A673 (cell line): Measurements from ENCODE around the gene FAM114A1. TPM values are rescaled to one million over a fixed set of nuclear protein-coding genes. Genes with fewer than 3 reads are reported as not detected.
"Not testable (repeated sequence)": the region's sequence is repeated elsewhere in the genome, so short reads cannot be mapped to it uniquely, and the experiment has no call there.

Experiments used
- BruUV-seq: library from RNA; stranded (reverse); fragments of 400-500 nt; replicated peaks from 2 replicates; lab custom pipeline; 2021; lab: Mats Ljungman, UMichigan
- CTCF ChIA-PET: fragments of 300-600 bp; sonication (Branson Sonifier 250); formaldehyde crosslinking; loops from one replicate; lab custom pipeline; 2022; ENCODE audit warnings: antibody characterized with exemption; lab: Charles Lee
- POLR2A ChIA-PET: fragments of 300-600 bp; sonication (Branson Sonifier 250); formaldehyde crosslinking; loops from one replicate; lab custom pipeline; 2022; ENCODE audit warnings: antibody characterized with exemption; ENCODE audit not compliant: low non-redundant PET; lab: Charles Lee
- DNase-seq: peaks from one replicate; pipeline ENCODE4 v3.0.0-alpha.2; 2015; ENCODE audit warnings: low spot score
- H3K27ac ChIP-seq: fragments of 200-600 bp; sonication (generic); 2 replicates; pipeline ENCODE4 v1.5.1; 2016; ENCODE audit warnings: mixed run types, low read depth, mild to moderate bottlenecking, mixed read lengths, antibody characterized with exemption, low read length; ENCODE audit not compliant: poor library complexity, severe bottlenecking
- H3K27me3 ChIP-seq: fragments of 200-600 bp; sonication (generic); replicated peaks from 2 replicates; pipeline ENCODE4 v1.6.1; 2017; ENCODE audit warnings: mixed run types, low read depth, mild to moderate bottlenecking, mixed read lengths, antibody characterized with exemption, low read length; ENCODE audit not compliant: insufficient read depth, poor library complexity
- H3K36me3 ChIP-seq: fragments of 200-600 bp; sonication (generic); 2 replicates; pipeline ENCODE4 v1.6.1; 2016; ENCODE audit warnings: mixed run types, mild to moderate bottlenecking, mixed read lengths, antibody characterized with exemption, low read length; ENCODE audit not compliant: insufficient read depth, poor library complexity, severe bottlenecking
- H3K4me1 ChIP-seq: fragments of 200-600 bp; sonication (generic); 2 replicates; pipeline ENCODE4 v1.6.1; 2017; ENCODE audit warnings: mixed run types, mild to moderate bottlenecking, mixed read lengths, antibody characterized with exemption, low read length; ENCODE audit not compliant: insufficient read depth, poor library complexity, severe bottlenecking
- H3K4me3 ChIP-seq: fragments of 200-600 bp; sonication (generic); 2 replicates; pipeline ENCODE4 v1.5.1; 2016; ENCODE audit warnings: low read depth, mixed run types, mild to moderate bottlenecking, mixed read lengths, low read length; ENCODE audit not compliant: poor library complexity, severe bottlenecking
- H3K9me3 ChIP-seq: fragments of 200-600 bp; sonication (generic); 2 replicates; pipeline ENCODE4 v1.6.1; 2016; ENCODE audit warnings: mixed run types, low read depth, mild to moderate bottlenecking, mixed read lengths, antibody characterized with exemption, low read length; ENCODE audit not compliant: poor library complexity, severe bottlenecking
- CTCF ChIP-seq: fragments of 300-800, 200-600 bp; sonication (generic); conservative IDR thresholded peaks from 2 replicates; pipeline ENCODE4 v1.5.1; 2017; ENCODE audit warnings: low read depth, mild to moderate bottlenecking, antibody characterized with exemption, low read length, moderate library complexity, mixed read lengths
- EZH2 ChIP-seq: fragments of 200-600 bp; sonication (generic); IDR thresholded peaks from 2 replicates; pipeline ENCODE4 v1.6.1; 2017; ENCODE audit warnings: borderline replicate concordance, low read depth, mild to moderate bottlenecking, mixed read lengths, antibody characterized with exemption, low read length; ENCODE audit not compliant: poor library complexity, severe bottlenecking
- intact Hi-C: fragments of 100-400 bp; cut with micrococcal nuclease; formaldehyde crosslinking; loops from one replicate; pipeline ENCODE4 v1.10.0; 2022; ENCODE audit not compliant: unreplicated experiment
- total RNA-seq: library from RNA; stranded (reverse); gene quantifications from 2 replicates; pipeline ENCODE4 v1.2.3, GENCODE V29; 2021

FAM114A1 gene
- total RNA-seq, 1 experiment from 2014 or later, result 4.2 TPM

- BruUV-seq, result no TSS peak
- Histone ChIP-seq H3K27me3 (no peaks in the 10 kb centered on the region), H3K4me1 (peaks cover 21% of the 10 kb centered on the region), H3K36me3 (no peaks in the 10 kb centered on the region), H3K4me3 (no peak overlapping the region), H3K27ac (no peak overlapping the region), H3K9me3 (no peaks in the 10 kb centered on the region)
- ChIA-PET CTCF (no interaction called here), POLR2A (no interaction called here)
- intact Hi-C loops, result no loop called here
- no peak for DNase-seq
- no peak for TF ChIP-seq CTCF
- TF ChIP-seq EZH2, result no peak
Measured at GRCh38 chr4:38987491-38987890, 119.9 kb downstream of the FAM114A1 start.

DNA sequence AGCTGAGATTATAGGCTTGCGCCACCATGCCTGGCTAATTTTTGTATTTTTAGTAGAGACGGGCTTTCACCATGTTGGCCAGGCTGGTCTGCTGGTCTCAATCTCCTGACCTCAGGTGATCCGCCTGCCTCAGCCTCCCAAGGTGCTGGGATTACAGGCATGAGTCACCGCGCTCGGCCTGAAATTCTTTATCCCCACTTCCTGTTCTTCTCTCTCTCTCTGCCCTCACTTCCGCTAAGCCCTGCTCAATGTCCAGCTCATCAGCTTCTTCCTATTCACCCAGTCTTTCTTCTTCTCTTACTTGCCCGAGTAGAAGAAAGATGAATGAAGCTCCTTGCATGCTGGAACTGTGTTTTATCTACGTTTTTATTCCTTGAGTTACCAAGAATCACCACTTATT lies 120.7 kb downstream of the FAM114A1 start:
- H3K4me1 ChIP-seq, result peaks cover 16% of the 10 kb centered on the region
- H3K27me3 ChIP-seq, CTCF ChIA-PET, H3K9me3 ChIP-seq, H3K36me3 ChIP-seq, BruUV-seq, DNase-seq, POLR2A ChIA-PET, intact Hi-C loops, H3K4me3 ChIP-seq, H3K27ac ChIP-seq: not testable (repeated sequence)

- TF ChIP-seq CTCF, result no peak
- no peak for TF ChIP-seq EZH2
- H3K27me3 ChIP-seq, result no peaks in the 10 kb centered on the region
- H3K4me1 ChIP-seq, result peaks cover 8% of the 10 kb centered on the region
- ChIA-PET POLR2A (no interaction called here), CTCF (no interaction called here)
- no peak for DNase-seq
- BruUV-seq, result no TSS peak
- intact Hi-C loops, result no loop called here
- no peak overlapping the region for H3K4me3 ChIP-seq
- H3K27ac ChIP-seq, result no peak overlapping the region
- H3K9me3 ChIP-seq, result no peaks in the 10 kb centered on the region
- no peaks in the 10 kb centered on the region for H3K36me3 ChIP-seq
Measured at GRCh38 chr4:38989487-38989886, 121.9 kb downstream of the FAM114A1 start.

DNA sequence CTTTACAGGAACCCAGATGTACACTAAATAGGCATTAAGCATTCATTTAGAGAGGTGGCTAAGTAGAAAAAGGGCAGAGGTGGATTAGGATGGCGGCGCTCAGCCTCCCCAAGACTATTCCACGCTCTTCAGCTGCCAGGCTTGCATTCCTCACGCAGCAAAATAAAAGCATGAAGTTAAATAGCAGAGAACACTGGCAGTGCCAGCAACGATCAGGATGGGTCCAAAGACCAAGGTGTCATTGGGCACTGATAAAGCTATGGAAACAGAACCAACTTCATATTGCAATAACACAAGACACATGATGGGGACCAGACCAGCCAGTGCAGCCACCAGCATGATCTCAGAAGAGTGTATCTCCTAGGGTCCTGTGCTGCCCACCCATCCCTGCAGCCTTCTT lies 122.6 kb downstream of the FAM114A1 start:
- Histone ChIP-seq H3K27me3 (no peaks in the 10 kb centered on the region), H3K4me3 (no peak overlapping the region), H3K4me1 (peaks cover 3% of the 10 kb centered on the region), H3K9me3 (no peaks in the 10 kb centered on the region), H3K36me3 (no peaks in the 10 kb centered on the region), H3K27ac (no peak overlapping the region)
- DNase-seq, result no peak
- no peak for TF ChIP-seq CTCF
- TF ChIP-seq EZH2, result no peak
- CTCF ChIA-PET, result no interaction called here
- POLR2A ChIA-PET, result no interaction called here
- no TSS peak for BruUV-seq
- intact Hi-C loops, result no loop called here
